ENCODE results near the gene HAPLN3. TPM values are rescaled to one million over a fixed set of nuclear protein-coding genes. Genes with fewer than 3 reads are reported as not detected.

The HAPLN3 gene
- total and polyA plus RNA-seq, 2 donors (not counting 3 experiments of a cell fraction or from before 2014, with no cell fraction given), result 57.6 to 130 TPM

DNA sequence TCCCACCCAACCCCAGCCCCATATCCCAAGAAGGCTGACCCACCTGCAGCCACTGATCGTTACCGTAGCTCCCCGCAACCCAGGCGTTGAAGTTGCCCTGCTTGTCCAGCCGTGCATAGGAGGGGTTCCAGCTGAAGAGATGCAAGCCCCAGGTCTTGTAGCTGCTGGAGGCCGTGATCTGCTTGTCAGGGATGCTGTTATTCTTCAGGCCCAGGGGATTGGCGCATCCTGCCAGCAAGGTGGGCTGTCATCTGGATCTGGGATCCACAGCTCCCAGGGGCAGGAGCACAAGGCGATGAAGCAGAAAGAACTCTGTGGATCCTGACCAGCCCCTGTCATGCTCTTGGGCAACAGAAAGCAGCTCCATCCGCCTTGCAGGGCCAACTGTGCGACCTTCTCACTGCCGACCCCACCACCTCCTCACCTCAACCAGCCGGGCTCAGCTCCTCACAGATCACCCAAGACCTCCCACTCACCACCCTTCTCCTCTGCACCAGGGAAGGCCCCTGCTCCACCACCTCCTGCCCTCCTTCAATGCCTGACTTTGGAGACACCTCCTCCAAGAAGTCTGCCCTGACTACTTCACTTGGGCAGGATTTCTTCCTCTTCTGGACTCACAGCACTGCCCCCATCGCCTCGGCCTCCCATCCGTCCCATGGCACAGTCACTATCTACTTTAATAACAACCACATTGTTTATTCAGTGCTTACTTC lies 6.3 kb upstream of the HAPLN3 start:
- no peaks in the 10 kb centered on the region for H4K20me1 ChIP-seq (replicated peaks; ENCODE audit: control insufficient read depth, extremely low read depth, insufficient read depth, low read length)
- no peak overlapping the region for H2AFZ ChIP-seq (ENCODE audit: low read depth, low read length)
- no peak for TF ChIP-seq MYC (IDR thresholded peaks at IDR 0.05; ENCODE audit: low read depth, low read length)
- no peak for TF ChIP-seq JUN (IDR thresholded peaks at IDR 0.05; ENCODE audit: borderline replicate concordance, insufficient read depth, insufficient read length, low read depth)
- TF ChIP-seq, protein P1, sequence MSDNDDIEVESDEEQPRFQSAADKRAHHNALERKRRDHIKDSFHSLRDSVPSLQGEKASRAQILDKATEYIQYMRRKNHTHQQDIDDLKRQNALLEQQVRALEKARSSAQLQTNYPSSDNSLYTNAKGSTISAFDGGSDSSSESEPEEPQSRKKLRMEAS (IDR thresholded peaks at IDR 0.05; ENCODE audit: insufficient read depth, insufficient read length), result no peak
- TF ChIP-seq POLR2A (IDR thresholded peaks at IDR 0.05; ENCODE audit: low read depth, low read length), result no peak
- TF ChIP-seq GATA2 (IDR thresholded peaks at IDR 0.05; ENCODE audit: insufficient read depth, insufficient read length, low read depth, low read length), result no peak
- no peak for TF ChIP-seq FOS (IDR thresholded peaks at IDR 0.05; ENCODE audit: borderline replicate concordance, insufficient read depth, low read length)
- no peak for TF ChIP-seq POLR2AphosphoS5 (IDR thresholded peaks at IDR 0.05; ENCODE audit: insufficient read depth, low read depth, low read length)
- TF ChIP-seq, protein P2, sequence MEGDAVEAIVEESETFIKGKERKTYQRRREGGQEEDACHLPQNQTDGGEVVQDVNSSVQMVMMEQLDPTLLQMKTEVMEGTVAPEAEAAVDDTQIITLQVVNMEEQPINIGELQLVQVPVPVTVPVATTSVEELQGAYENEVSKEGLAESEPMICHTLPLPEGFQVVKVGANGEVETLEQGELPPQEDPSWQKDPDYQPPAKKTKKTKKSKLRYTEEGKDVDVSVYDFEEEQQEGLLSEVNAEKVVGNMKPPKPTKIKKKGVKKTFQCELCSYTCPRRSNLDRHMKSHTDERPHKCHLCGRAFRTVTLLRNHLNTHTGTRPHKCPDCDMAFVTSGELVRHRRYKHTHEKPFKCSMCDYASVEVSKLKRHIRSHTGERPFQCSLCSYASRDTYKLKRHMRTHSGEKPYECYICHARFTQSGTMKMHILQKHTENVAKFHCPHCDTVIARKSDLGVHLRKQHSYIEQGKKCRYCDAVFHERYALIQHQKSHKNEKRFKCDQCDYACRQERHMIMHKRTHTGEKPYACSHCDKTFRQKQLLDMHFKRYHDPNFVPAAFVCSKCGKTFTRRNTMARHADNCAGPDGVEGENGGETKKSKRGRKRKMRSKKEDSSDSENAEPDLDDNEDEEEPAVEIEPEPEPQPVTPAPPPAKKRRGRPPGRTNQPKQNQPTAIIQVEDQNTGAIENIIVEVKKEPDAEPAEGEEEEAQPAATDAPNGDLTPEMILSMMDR (IDR thresholded peaks at IDR 0.05; ENCODE audit: extremely low read depth in 1 of 2, insufficient read depth in 1 of 2, low read depth in 1 of 2, low read length in 2 of 2), result no peak
- TF ChIP-seq EZH2 (IDR thresholded peaks at IDR 0.05; ENCODE audit: borderline replicate concordance, low read depth, low read length, severe bottlenecking), result no peak
- no peak overlapping the region for H3K4me2 ChIP-seq (ENCODE audit: insufficient read depth, low read length)
- no TSS peak for BruUV-seq (replicated peaks)
- H3K4me1 ChIP-seq (ENCODE audit: control insufficient read depth, extremely low read depth, insufficient read depth, low read length), result peaks cover 13% of the 10 kb centered on the region
- H3K36me3 ChIP-seq (ENCODE audit: control insufficient read depth in 2 of 2, extremely low read depth in 1 of 2, insufficient read depth in 2 of 2, low read length in 2 of 2), result no peaks in the 10 kb centered on the region
- no peak overlapping the region for H3K4me3 ChIP-seq (replicated peaks in 1 of 3; ENCODE audit: insufficient read depth in 1 of 3, low read depth in 1 of 3, low read length in 3 of 3)
- H3K9me1 ChIP-seq (replicated peaks; ENCODE audit: control insufficient read depth, extremely low read depth, insufficient read depth, low read length), result no peaks in the 10 kb centered on the region
- H3K27me3 ChIP-seq (ENCODE audit: control insufficient read depth in 2 of 2, insufficient read depth in 2 of 2, low read length in 2 of 2), result no peaks in the 10 kb centered on the region
- CTCF ChIA-PET, result interaction anchor here (0.8 to 4.7 kb wide), 5 partner anchors 23 to 277 kb away, joined by 3 to 82 read pairs (median 3); no protein-coding TSS in a partner anchor
- H3K27ac ChIP-seq (ENCODE audit: insufficient read depth, low read depth, low read length), result no peak overlapping the region
- H3K9me3 ChIP-seq (replicated peaks; ENCODE audit: control insufficient read depth, insufficient read depth, low read length), result no peaks in the 10 kb centered on the region
- DNase-seq (ENCODE audit: low read depth, low spot score) (no peak), FAIRE-seq (no peak)
- no peaks in the 10 kb centered on the region for H3K79me2 ChIP-seq (ENCODE audit: control insufficient read depth, insufficient read depth, low read length)
- dilution Hi-C loops (cut with MboI; ENCODE audit: extremely low pct_ligation_motif_present, low sequenced_read_pairs), result no loop called here
- POLR2A ChIA-PET, result no interaction called here
- no peak overlapping the region for H3K9ac ChIP-seq (replicated peaks; ENCODE audit: extremely low read depth, insufficient read depth, low read length)
- intact Hi-C loops (cut with micrococcal nuclease), result no loop called here
